WTC11 (cell line): ENCODE results near the gene AIMP2. TPM values are rescaled to one million over a fixed set of nuclear protein-coding genes. Genes with fewer than 3 reads are reported as not detected.

Experiments
- ATAC-seq: fragments of 200-7000 bp; cut with Tn5 transposase; 2 replicates; pipeline ENCODE4 v1.10.0; 2021; ENCODE audit warnings: mild to moderate bottlenecking, moderate library complexity
- CTCF ChIA-PET: fragments of 300-600 bp; sonication (Branson Sonifier 250); formaldehyde crosslinking; loops from one replicate; lab custom pipeline; 2021; ENCODE audit warnings: antibody characterized with exemption; lab: Charles Lee
- POLR2A ChIA-PET: fragments of 350-600 bp; sonication (Branson Sonifier 250); formaldehyde crosslinking; loops from one replicate; lab custom pipeline; 2021; ENCODE audit warnings: antibody characterized with exemption; lab: Charles Lee
- DNase-seq: peaks from one replicate; pipeline ENCODE4 v3.0.0; 2021; ENCODE audit warnings: low spot score
- H3K27ac Mint-ChIP-seq: 2 replicates; pipeline ENCODE4 v1.8.0; 2021; ENCODE audit warnings: mixed read lengths
- H3K27me3 Mint-ChIP-seq: 2 replicates; pipeline ENCODE4 v1.8.0; 2021; ENCODE audit warnings: low read depth, mild to moderate bottlenecking, moderate library complexity, mixed read lengths
- H3K36me3 Mint-ChIP-seq: 2 replicates; pipeline ENCODE4 v1.8.0; 2021; ENCODE audit warnings: mixed read lengths
- H3K4me1 Mint-ChIP-seq: 2 replicates; pipeline ENCODE4 v1.8.0; 2022; ENCODE audit warnings: mixed read lengths
- H3K4me3 Mint-ChIP-seq: 2 replicates; pipeline ENCODE4 v1.8.0; 2021; ENCODE audit warnings: mild to moderate bottlenecking, moderate library complexity, mixed read lengths
- H3K9me3 Mint-ChIP-seq: 2 replicates; pipeline ENCODE4 v1.8.0; 2021; ENCODE audit warnings: mixed read lengths
- FOXJ3 ChIP-seq: sonication (generic); formaldehyde crosslinking; IDR thresholded peaks from 2 replicates; pipeline ENCODE4 v1.9.0; 2021; ENCODE audit warnings: missing genetic modification reagents, mild to moderate bottlenecking, borderline replicate concordance
- GTF2I ChIP-seq: fragments of 250-450 bp; sonication (Bioruptor Pico); conservative IDR thresholded peaks from 2 replicates; pipeline ENCODE4 v1.4.0; 2021; ENCODE audit warnings: mild to moderate bottlenecking
- HMGA2 ChIP-seq: fragments of 250-450 bp; sonication (Bioruptor Pico); IDR thresholded peaks from 2 replicates; pipeline ENCODE4 v1.4.0; 2021; ENCODE audit warnings: mild to moderate bottlenecking, moderate library complexity
- NR1H2 ChIP-seq: sonication (generic); formaldehyde crosslinking; IDR thresholded peaks from 2 replicates; pipeline ENCODE4 v1.9.0; 2021; ENCODE audit warnings: mild to moderate bottlenecking, moderate library complexity, missing genetic modification reagents
- NR3C1 ChIP-seq: sonication (generic); formaldehyde crosslinking; conservative IDR thresholded peaks from 2 replicates; pipeline ENCODE4 v1.8.1; 2023; ENCODE audit warnings: low read depth, mild to moderate bottlenecking, missing genetic modification reagents
- OVOL2 ChIP-seq: fragments of 250-450 bp; sonication (Bioruptor Pico); IDR thresholded peaks from 2 replicates; pipeline ENCODE4 v1.9.0; 2021; ENCODE audit warnings: mild to moderate bottlenecking, borderline replicate concordance
- RELA ChIP-seq: sonication (generic); formaldehyde crosslinking; IDR thresholded peaks from 2 replicates; pipeline ENCODE4 v1.8.1; 2022; ENCODE audit warnings: missing genetic modification reagents, mild to moderate bottlenecking, borderline replicate concordance
- TEAD1 ChIP-seq: sonication (generic); formaldehyde crosslinking; IDR thresholded peaks from 2 replicates; pipeline ENCODE4 v1.8.0; 2022; ENCODE audit warnings: mild to moderate bottlenecking, missing genetic modification reagents
- TP53 ChIP-seq: sonication (generic); formaldehyde crosslinking; IDR thresholded peaks from 2 replicates; pipeline ENCODE4 v1.8.1; 2023; ENCODE audit warnings: mild to moderate bottlenecking, missing genetic modification reagents
- ZNF138 ChIP-seq: sonication (generic); formaldehyde crosslinking; conservative IDR thresholded peaks from 2 replicates; pipeline ENCODE4 v1.8.1; 2022; ENCODE audit warnings: mild to moderate bottlenecking, moderate library complexity, missing genetic modification reagents
- ZNF263 ChIP-seq: sonication (generic); formaldehyde crosslinking; IDR thresholded peaks from 2 replicates; pipeline ENCODE4 v1.8.1; 2022; ENCODE audit warnings: low read depth, mild to moderate bottlenecking, moderate library complexity, missing genetic modification reagents
- ZNF396 ChIP-seq: fragments of 250-450 bp; sonication (Bioruptor Pico); IDR thresholded peaks from 2 replicates; pipeline ENCODE4 v1.8.0; 2021; ENCODE audit warnings: mild to moderate bottlenecking, moderate library complexity, borderline replicate concordance
- total RNA-seq: library from RNA; stranded (reverse); gene quantifications from 3 replicates; pipeline ENCODE4 v1.2.3, GENCODE V29; 2021
- TF ChIP-seq, protein P1 (sequence below): fragments of 250-450 bp; sonication (Bioruptor Pico); IDR thresholded peaks from 2 replicates; pipeline ENCODE4 v2.1.2; 2022; ENCODE audit warnings: mild to moderate bottlenecking, moderate library complexity
- TF ChIP-seq, protein P2 (sequence below): sonication (generic); formaldehyde crosslinking; IDR thresholded peaks from 2 replicates; pipeline ENCODE4 v1.8.0; 2022; ENCODE audit warnings: mild to moderate bottlenecking, missing genetic modification reagents
- TF ChIP-seq, protein P3 (sequence below): fragments of 250-450 bp; sonication (Bioruptor Pico); IDR thresholded peaks from 2 replicates; pipeline ENCODE4 v1.9.0; 2021; ENCODE audit warnings: mild to moderate bottlenecking, borderline replicate concordance
- TF ChIP-seq, protein P4 (sequence below): sonication (generic); formaldehyde crosslinking; IDR thresholded peaks from 2 replicates; pipeline ENCODE4 v1.8.0; 2022; ENCODE audit warnings: mild to moderate bottlenecking, missing genetic modification reagents
- TF ChIP-seq, protein P5 (sequence below): sonication (generic); formaldehyde crosslinking; IDR thresholded peaks from 2 replicates; pipeline ENCODE4 v1.8.0; 2022; ENCODE audit warnings: mild to moderate bottlenecking, missing genetic modification reagents
- TF ChIP-seq, protein P6 (sequence below): sonication (generic); formaldehyde crosslinking; IDR thresholded peaks from 2 replicates; pipeline ENCODE4 v1.8.1; 2023; ENCODE audit warnings: mild to moderate bottlenecking, missing genetic modification reagents, moderate library complexity
- TF ChIP-seq, protein P7 (sequence below): fragments of 200-600 bp; IDR thresholded peaks from 2 replicates; pipeline ENCODE4 v1.8.0; 2022; ENCODE audit warnings: antibody characterized with exemption

Gene AIMP2
- total RNA-seq, 1 experiment from 2014 or later, result 63.2 TPM

DNA sequence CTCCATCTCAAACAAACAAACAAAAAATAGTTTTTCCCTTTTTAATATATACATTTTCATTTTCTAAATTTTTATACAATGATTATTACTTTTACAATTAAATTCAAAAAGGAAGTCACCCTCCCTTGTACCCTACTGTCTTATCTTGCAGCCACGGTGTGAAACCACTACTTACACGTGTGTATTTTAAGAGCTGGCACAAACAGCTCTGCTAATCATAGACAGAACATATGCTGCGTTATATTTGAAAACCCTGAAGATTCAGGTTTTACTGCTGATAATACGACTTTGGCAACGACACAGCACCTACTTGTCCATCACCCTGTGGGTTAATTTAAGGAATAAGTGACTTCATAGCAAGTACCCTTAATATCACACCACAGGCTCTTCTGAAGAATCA lies 23.1 kb downstream of the AIMP2 start (continued):
- TF ChIP-seq, protein P1, sequence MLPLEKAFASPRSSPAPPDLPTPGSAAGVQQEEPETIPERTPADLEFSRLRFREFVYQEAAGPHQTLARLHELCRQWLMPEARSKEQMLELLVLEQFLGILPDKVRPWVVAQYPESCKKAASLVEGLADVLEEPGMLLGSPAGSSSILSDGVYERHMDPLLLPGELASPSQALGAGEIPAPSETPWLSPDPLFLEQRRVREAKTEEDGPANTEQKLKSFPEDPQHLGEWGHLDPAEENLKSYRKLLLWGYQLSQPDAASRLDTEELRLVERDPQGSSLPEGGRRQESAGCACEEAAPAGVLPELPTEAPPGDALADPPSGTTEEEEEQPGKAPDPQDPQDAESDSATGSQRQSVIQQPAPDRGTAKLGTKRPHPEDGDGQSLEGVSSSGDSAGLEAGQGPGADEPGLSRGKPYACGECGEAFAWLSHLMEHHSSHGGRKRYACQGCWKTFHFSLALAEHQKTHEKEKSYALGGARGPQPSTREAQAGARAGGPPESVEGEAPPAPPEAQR, result no peak
- TF ChIP-seq, protein P2, sequence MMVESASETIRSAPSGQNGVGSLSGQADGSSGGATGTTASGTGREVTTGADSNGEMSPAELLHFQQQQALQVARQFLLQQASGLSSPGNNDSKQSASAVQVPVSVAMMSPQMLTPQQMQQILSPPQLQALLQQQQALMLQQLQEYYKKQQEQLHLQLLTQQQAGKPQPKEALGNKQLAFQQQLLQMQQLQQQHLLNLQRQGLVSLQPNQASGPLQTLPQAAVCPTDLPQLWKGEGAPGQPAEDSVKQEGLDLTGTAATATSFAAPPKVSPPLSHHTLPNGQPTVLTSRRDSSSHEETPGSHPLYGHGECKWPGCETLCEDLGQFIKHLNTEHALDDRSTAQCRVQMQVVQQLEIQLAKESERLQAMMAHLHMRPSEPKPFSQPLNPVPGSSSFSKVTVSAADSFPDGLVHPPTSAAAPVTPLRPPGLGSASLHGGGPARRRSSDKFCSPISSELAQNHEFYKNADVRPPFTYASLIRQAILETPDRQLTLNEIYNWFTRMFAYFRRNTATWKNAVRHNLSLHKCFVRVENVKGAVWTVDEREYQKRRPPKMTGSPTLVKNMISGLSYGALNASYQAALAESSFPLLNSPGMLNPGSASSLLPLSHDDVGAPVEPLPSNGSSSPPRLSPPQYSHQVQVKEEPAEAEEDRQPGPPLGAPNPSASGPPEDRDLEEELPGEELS (CRISPR knock-in tag), result no peak
- no peak for TF ChIP-seq TP53 (CRISPR knock-in tag)
- no peak for TF ChIP-seq ZNF263 (CRISPR knock-in tag)
- TF ChIP-seq NR3C1 (CRISPR knock-in tag), result no peak
- TF ChIP-seq FOXJ3, result no peak
- TF ChIP-seq OVOL2 (CRISPR knock-in tag), result no peak
- TF ChIP-seq, all 79 proteins: peak for 0

DNA sequence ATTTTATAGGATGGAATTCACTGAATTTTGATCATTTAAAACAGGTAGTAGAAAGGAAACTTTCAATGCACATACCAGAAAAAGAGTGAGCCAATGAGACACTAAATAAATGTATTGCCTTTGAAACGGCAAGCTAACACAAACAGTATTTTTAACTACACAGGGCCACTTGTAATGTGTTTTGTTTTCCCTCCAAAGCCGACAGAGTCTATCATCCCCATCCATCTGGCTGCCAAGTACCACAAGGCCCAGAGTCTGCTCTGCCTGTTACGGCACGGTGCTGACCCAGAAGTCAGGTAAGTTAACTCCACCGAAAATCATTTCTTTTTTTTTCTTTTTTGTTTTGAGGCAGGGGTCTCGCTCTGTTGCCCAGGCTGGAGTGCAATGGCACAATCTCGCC lies 23.6 kb downstream of the AIMP2 start:
- H3K27me3 Mint-ChIP-seq, result no peaks in the 10 kb centered on the region
- no peak for DNase-seq
- H3K9me3 Mint-ChIP-seq, result no peaks in the 10 kb centered on the region
- H3K4me3 Mint-ChIP-seq, result no peak overlapping the region
- H3K36me3 Mint-ChIP-seq, result peaks cover 62% of the 10 kb centered on the region
- CTCF ChIA-PET, result no interaction called here
- ATAC-seq, result no peak
- TF ChIP-seq, protein P3, sequence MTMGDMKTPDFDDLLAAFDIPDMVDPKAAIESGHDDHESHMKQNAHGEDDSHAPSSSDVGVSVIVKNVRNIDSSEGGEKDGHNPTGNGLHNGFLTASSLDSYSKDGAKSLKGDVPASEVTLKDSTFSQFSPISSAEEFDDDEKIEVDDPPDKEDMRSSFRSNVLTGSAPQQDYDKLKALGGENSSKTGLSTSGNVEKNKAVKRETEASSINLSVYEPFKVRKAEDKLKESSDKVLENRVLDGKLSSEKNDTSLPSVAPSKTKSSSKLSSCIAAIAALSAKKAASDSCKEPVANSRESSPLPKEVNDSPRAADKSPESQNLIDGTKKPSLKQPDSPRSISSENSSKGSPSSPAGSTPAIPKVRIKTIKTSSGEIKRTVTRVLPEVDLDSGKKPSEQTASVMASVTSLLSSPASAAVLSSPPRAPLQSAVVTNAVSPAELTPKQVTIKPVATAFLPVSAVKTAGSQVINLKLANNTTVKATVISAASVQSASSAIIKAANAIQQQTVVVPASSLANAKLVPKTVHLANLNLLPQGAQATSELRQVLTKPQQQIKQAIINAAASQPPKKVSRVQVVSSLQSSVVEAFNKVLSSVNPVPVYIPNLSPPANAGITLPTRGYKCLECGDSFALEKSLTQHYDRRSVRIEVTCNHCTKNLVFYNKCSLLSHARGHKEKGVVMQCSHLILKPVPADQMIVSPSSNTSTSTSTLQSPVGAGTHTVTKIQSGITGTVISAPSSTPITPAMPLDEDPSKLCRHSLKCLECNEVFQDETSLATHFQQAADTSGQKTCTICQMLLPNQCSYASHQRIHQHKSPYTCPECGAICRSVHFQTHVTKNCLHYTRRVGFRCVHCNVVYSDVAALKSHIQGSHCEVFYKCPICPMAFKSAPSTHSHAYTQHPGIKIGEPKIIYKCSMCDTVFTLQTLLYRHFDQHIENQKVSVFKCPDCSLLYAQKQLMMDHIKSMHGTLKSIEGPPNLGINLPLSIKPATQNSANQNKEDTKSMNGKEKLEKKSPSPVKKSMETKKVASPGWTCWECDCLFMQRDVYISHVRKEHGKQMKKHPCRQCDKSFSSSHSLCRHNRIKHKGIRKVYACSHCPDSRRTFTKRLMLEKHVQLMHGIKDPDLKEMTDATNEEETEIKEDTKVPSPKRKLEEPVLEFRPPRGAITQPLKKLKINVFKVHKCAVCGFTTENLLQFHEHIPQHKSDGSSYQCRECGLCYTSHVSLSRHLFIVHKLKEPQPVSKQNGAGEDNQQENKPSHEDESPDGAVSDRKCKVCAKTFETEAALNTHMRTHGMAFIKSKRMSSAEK, result no peak
- TF ChIP-seq RELA (CRISPR knock-in tag), result no peak
- TF ChIP-seq, protein P4, sequence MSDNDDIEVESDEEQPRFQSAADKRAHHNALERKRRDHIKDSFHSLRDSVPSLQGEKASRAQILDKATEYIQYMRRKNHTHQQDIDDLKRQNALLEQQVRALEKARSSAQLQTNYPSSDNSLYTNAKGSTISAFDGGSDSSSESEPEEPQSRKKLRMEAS (CRISPR knock-in tag), result no peak
- no peak for TF ChIP-seq ZNF138 (CRISPR knock-in tag)
- TF ChIP-seq, protein P5, sequence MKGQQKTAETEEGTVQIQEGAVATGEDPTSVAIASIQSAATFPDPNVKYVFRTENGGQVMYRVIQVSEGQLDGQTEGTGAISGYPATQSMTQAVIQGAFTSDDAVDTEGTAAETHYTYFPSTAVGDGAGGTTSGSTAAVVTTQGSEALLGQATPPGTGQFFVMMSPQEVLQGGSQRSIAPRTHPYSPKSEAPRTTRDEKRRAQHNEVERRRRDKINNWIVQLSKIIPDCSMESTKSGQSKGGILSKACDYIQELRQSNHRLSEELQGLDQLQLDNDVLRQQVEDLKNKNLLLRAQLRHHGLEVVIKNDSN, result no peak
- TF ChIP-seq TP53 (CRISPR knock-in tag), result no peak
- TF ChIP-seq, protein P6, sequence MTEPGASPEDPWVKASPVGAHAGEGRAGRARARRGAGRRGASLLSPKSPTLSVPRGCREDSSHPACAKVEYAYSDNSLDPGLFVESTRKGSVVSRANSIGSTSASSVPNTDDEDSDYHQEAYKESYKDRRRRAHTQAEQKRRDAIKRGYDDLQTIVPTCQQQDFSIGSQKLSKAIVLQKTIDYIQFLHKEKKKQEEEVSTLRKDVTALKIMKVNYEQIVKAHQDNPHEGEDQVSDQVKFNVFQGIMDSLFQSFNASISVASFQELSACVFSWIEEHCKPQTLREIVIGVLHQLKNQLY, result no peak
- no peak for TF ChIP-seq ZNF396 (CRISPR knock-in tag)
- no peak for TF ChIP-seq NR1H2 (CRISPR knock-in tag)
- no peak for TF ChIP-seq HMGA2 (CRISPR knock-in tag)
- TF ChIP-seq, protein P7, sequence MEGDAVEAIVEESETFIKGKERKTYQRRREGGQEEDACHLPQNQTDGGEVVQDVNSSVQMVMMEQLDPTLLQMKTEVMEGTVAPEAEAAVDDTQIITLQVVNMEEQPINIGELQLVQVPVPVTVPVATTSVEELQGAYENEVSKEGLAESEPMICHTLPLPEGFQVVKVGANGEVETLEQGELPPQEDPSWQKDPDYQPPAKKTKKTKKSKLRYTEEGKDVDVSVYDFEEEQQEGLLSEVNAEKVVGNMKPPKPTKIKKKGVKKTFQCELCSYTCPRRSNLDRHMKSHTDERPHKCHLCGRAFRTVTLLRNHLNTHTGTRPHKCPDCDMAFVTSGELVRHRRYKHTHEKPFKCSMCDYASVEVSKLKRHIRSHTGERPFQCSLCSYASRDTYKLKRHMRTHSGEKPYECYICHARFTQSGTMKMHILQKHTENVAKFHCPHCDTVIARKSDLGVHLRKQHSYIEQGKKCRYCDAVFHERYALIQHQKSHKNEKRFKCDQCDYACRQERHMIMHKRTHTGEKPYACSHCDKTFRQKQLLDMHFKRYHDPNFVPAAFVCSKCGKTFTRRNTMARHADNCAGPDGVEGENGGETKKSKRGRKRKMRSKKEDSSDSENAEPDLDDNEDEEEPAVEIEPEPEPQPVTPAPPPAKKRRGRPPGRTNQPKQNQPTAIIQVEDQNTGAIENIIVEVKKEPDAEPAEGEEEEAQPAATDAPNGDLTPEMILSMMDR, result no peak
- TF ChIP-seq GTF2I (CRISPR knock-in tag), result no peak
- no peak for TF ChIP-seq TEAD1 (CRISPR knock-in tag)
- no peak overlapping the region for H3K27ac Mint-ChIP-seq
- H3K4me1 Mint-ChIP-seq, result no peaks in the 10 kb centered on the region
- POLR2A ChIA-PET, result interaction anchor here (1.2 kb wide), 1 partner anchor 24 kb away, joined by 3 read pairs; the partner anchor contains the start of genes AIMP2 and PMS2
